IgD-negative memory B cell (primary cell): ENCODE measurements around the gene PCGF2. TPM values are rescaled to one million over a fixed set of nuclear protein-coding genes. Genes with fewer than 3 reads are reported as not detected.
A peak's percentile ranks its signal among the peaks of the same experiment; 100 is the strongest.

Source experiments
- H3K27ac Mint-ChIP-seq, 3 donors: one replicate each; pipeline ENCODE4 v1.8.0; 2020 to 2022; ENCODE audit warnings: mild to moderate bottlenecking in 3 of 3, mixed read lengths in 3 of 3, moderate library complexity in 1 of 3
- H3K27me3 Mint-ChIP-seq: one replicate; pipeline ENCODE4 v1.8.0; 2021; ENCODE audit warnings: mixed read lengths
- H3K36me3 Mint-ChIP-seq: one replicate; pipeline ENCODE4 v1.8.0; 2020; ENCODE audit warnings: mild to moderate bottlenecking, mixed read lengths
- H3K4me1 Mint-ChIP-seq, 3 donors: one replicate each; pipeline ENCODE4 v1.8.0; 2020 to 2022; ENCODE audit warnings: mixed read lengths in 3 of 3, mild to moderate bottlenecking in 1 of 3
- H3K4me3 Mint-ChIP-seq, 4 donors: one replicate each; pipeline ENCODE4 v1.8.0; 2020 to 2022; ENCODE audit warnings: mild to moderate bottlenecking in 4 of 4, mixed read lengths in 4 of 4, moderate library complexity in 3 of 4
- H3K9me3 Mint-ChIP-seq, 3 donors: one replicate each; pipeline ENCODE4 v1.8.0; 2020 to 2021; ENCODE audit warnings: mixed read lengths in 3 of 3, mild to moderate bottlenecking in 1 of 3
- polyA plus RNA-seq: library from polyadenylated mRNA; unstranded; fragments of 300-500 nt; fragmentation: Illumina TruSeq; gene quantifications from one replicate; pipeline ENCODE4 v1.2.3, GENCODE V29; 2021

Gene PCGF2
- polyA plus RNA-seq, 1 donor from 2014 or later, result not detected

GRCh38 chr17:38709864-38710603 lies 38.1 kb downstream of the PCGF2 start:
- Mint-ChIP-seq H3K4me3 (peak overlapping the region in 1 of 4 donors; percentile 39), H3K4me1 (peaks cover 8 to 31% (median 21%) of the 10 kb centered on the region in 3 donors), H3K27me3 (no peaks in the 10 kb centered on the region), H3K9me3 (no peaks in the 10 kb centered on the region), H3K27ac (peak overlapping the region in 2 of 3 donors; percentile 32 to 70), H3K36me3 (peaks cover 2% of the 10 kb centered on the region)

DNA sequence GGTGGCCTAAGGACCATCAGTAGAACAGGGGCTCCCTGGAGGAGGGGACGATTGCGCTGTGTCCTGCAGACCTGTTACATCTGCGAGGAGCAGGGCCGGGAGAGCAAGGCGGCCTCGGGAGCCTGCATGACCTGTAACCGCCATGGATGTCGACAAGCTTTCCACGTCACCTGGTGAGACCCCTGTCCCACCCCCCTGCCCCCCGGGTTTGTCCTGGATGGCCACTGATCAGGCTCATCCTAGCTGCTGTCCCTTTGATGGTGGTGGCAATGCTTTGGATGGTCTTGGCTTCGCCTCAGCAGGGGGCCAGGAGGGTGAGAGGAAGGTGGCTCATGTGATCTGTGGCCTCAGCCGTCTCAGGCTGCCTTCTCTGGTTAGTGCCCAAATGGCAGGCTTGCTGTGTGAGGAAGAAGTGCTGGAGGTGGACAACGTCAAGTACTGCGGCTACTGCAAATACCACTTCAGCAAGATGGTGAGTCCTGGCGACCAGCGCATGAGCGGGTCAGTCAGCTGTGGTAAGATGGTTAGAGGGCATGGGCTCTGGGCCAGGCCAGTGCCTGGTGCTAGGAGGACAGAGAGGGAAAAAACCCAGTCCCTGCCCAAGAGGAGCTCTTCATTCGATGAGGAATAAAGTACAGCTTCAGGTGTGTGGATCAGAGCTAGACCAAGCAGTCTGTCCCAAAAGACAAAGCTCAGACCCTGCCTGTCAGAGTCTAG lies 38.9 kb downstream of the PCGF2 start:
- peak overlapping the region in 2 of 3 donors; percentile 19 to 32 for H3K27ac Mint-ChIP-seq
- H3K9me3 Mint-ChIP-seq, result no peaks in the 10 kb centered on the region
- H3K27me3 Mint-ChIP-seq, result no peaks in the 10 kb centered on the region
- no peaks in the 10 kb centered on the region for H3K36me3 Mint-ChIP-seq
- peaks cover 8 to 29% (median 18%) of the 10 kb centered on the region in 3 donors for H3K4me1 Mint-ChIP-seq
- H3K4me3 Mint-ChIP-seq, result peak overlapping the region in 1 of 4 donors; percentile 39

DNA sequence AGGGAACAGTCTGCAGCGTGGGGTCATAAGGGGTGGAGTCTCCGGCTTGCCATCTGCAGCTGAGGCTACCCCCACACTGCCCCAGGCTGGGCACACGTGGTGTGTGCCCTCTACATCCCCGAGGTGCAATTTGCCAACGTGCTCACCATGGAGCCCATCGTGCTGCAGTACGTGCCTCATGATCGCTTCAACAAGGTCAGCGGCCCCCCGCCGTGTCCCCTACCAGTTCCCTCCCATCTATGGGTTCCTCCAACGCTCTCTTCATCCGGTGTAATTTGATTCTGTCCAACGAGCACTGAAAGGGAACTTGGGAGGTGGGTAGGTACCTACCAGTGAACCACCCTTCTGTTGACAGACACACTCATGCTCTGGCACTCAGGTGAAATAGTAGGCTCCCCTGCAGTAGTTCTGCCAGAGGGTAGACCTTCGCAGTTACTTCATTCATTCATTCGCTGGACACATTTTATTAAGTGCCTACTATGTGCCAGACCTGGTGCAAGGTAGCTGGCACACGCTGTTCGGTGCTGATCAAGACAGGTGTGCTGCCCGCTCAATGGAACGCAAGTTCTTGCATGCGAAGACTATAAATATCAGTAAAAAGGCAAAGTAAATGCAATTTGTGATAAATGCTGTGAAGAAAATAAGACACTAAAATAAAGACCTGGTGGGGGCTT lies 40.3 kb downstream of the PCGF2 start:
- peaks cover 15 to 29% (median 19%) of the 10 kb centered on the region in 3 donors for H3K4me1 Mint-ChIP-seq
- no peaks in the 10 kb centered on the region for H3K27me3 Mint-ChIP-seq
- H3K4me3 Mint-ChIP-seq, result peak overlapping the region; percentile 42 to 71 (median 64)
- H3K9me3 Mint-ChIP-seq, result no peaks in the 10 kb centered on the region
- no peaks in the 10 kb centered on the region for H3K36me3 Mint-ChIP-seq
- peak overlapping the region in 2 of 3 donors; percentile 90 to 96 for H3K27ac Mint-ChIP-seq

GRCh38 chr17:38706505-38707216 lies 41.5 kb downstream of the PCGF2 start:
- peak overlapping the region; percentile 76 to 97 (median 94) for H3K4me3 Mint-ChIP-seq
- H3K4me1 Mint-ChIP-seq, result peaks cover 15 to 30% (median 19%) of the 10 kb centered on the region in 3 donors
- H3K27ac Mint-ChIP-seq, result peak overlapping the region; percentile 89 to 96 (median 94)
- H3K9me3 Mint-ChIP-seq, result no peaks in the 10 kb centered on the region
- no peaks in the 10 kb centered on the region for H3K27me3 Mint-ChIP-seq
- no peaks in the 10 kb centered on the region for H3K36me3 Mint-ChIP-seq

- H3K4me1 Mint-ChIP-seq, result peaks cover 20 to 36% (median 22%) of the 10 kb centered on the region in 3 donors
- H3K27ac Mint-ChIP-seq, result peak overlapping the region; percentile 89 to 96 (median 94)
- H3K4me3 Mint-ChIP-seq, result peak overlapping the region; percentile 76 to 97 (median 94)
- H3K27me3 Mint-ChIP-seq, result peaks cover 2% of the 10 kb centered on the region
- H3K9me3 Mint-ChIP-seq, result no peaks in the 10 kb centered on the region
- H3K36me3 Mint-ChIP-seq, result no peaks in the 10 kb centered on the region
Observed at GRCh38 chr17:38705803-38706504, 42.2 kb downstream of the PCGF2 start.

- Mint-ChIP-seq H3K9me3 (no peaks in the 10 kb centered on the region), H3K27ac (peak overlapping the region in 1 of 3 donors; percentile 92), H3K4me1 (peaks cover 20 to 38% (median 22%) of the 10 kb centered on the region in 3 donors), H3K36me3 (no peaks in the 10 kb centered on the region), H3K27me3 (peaks cover 2% of the 10 kb centered on the region), H3K4me3 (peak overlapping the region; percentile 52 to 95 (median 84))
Observed at GRCh38 chr17:38705523-38705802, 42.7 kb downstream of the PCGF2 start.

DNA sequence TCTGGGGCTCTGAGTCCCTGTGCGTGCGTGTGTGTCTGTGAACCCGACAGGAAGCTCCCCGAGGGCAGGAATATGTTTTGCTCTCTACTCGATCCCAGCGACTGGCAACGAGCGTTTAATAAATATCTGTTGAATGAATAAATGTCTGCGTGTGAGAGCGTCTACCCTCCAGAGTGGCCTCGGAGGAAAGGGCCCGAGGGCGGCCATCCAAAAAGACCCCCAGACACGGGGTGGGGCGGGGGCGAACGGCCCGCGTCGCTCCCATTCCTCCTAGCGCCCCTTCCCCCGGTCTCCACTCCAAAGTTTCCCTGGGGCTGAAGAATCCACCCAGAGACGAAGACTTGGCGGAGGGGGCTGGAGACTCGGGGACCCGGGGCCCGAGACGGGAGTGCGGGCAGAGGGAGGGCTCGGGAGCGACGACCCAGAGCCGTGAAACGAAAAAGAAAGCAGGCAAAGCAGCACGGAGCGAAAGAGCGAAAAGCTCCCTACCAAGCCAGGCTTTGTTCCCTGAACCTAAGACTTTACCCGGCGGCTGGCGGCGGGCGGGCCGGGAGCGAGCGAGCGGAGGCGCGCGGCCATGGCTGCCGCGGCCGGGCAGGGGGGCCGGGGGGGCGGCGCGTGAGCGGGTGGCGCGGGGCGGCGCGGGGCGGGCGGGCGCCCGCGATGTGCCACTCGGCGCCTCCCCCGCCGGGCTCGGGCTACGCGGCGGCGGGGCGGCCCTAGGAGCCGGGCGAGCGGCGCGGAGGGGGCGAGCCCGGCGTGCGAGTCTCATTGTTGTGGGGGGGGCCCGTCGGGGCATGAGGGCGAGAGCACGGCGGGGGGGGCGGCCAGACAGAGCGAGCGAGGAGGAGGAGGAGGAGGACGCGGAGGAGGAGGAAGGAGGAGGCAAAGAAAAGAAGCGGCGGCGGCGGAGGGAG lies 43.3 kb downstream of the PCGF2 start, which contains the start of gene MLLT6:
Gene MLLT6 (plus strand): TSS at position 668 of the 917 bp plus-strand sequence. CDS start 360 bp downstream, outside the sequence.
- peak within 1 kb of the TSS; percentile 94 to 97 (median 96) for H3K27ac Mint-ChIP-seq
- no peaks in the 10 kb centered on the region for H3K36me3 Mint-ChIP-seq
- H3K4me1 Mint-ChIP-seq, result peaks cover 20 to 36% (median 22%) of the 10 kb centered on the region in 3 donors
- peaks cover 2% of the 10 kb centered on the region for H3K27me3 Mint-ChIP-seq
- peak within 1 kb of the TSS; percentile 76 to 98 (median 97) for H3K4me3 Mint-ChIP-seq
- H3K9me3 Mint-ChIP-seq, result no peaks in the 10 kb centered on the region

GRCh38 chr17:38703742-38704605 lies 44.2 kb downstream of the PCGF2 start:
- Mint-ChIP-seq H3K27me3 (peaks cover 2% of the 10 kb centered on the region), H3K4me1 (peaks cover 20 to 31% (median 20%) of the 10 kb centered on the region in 3 donors), H3K9me3 (no peaks in the 10 kb centered on the region), H3K36me3 (no peaks in the 10 kb centered on the region), H3K27ac (peak overlapping the region; percentile 82 to 97 (median 92)), H3K4me3 (peak overlapping the region; percentile 76 to 98 (median 97))

DNA sequence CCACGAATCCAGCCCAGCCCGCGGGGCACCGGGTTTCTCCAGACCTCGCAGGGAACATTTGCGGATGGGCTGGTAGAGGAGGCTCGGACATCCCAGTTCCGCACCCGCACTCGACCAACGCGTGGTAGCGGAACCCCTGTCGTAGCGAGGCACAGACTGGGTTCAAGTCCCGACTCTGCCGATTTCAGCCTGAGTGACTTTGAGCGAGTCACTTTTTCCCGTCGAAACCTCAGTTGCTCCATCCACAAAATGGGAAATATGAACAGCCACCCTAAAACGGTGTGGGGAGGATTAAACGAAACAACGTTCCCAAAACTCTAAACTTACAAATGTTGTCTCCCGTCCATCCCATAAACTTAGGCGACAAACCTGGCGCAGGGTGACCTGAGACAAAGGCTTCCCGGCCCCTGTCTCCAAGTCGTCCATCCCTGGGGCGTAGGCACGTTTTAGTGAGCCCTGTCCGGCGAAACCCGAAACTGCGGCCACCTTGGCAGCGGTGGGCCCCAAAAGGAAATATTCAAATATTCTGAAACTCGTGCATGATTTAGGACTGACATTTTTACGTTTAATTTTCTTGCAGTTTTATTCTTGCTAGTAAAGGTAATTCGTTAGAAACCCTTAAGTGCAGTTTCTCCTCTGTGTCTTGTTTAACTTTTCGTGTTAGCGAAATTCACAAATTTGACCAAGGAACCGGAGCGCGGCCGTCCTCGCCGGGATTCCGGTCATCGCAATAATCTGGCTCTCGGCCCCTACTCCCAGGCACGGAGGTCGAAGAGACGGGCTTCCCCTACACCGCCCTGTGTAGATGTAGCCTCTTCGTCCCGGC lies 45.0 kb downstream of the PCGF2 start:
- Mint-ChIP-seq H3K36me3 (no peaks in the 10 kb centered on the region), H3K9me3 (no peaks in the 10 kb centered on the region), H3K4me3 (peak overlapping the region; percentile 76 to 98 (median 97)), H3K27me3 (peaks cover 2% of the 10 kb centered on the region), H3K27ac (peak overlapping the region; percentile 82 to 97 (median 92)), H3K4me1 (peaks cover 20 to 30% (median 20%) of the 10 kb centered on the region in 3 donors)

GRCh38 chr17:38702166-38702915 lies 45.8 kb downstream of the PCGF2 start:
- no peaks in the 10 kb centered on the region for H3K9me3 Mint-ChIP-seq
- peak overlapping the region; percentile 82 to 97 (median 92) for H3K27ac Mint-ChIP-seq
- peaks cover 2% of the 10 kb centered on the region for H3K27me3 Mint-ChIP-seq
- peak overlapping the region; percentile 76 to 98 (median 97) for H3K4me3 Mint-ChIP-seq
- no peaks in the 10 kb centered on the region for H3K36me3 Mint-ChIP-seq
- peaks cover 17 to 23% (median 20%) of the 10 kb centered on the region in 3 donors for H3K4me1 Mint-ChIP-seq

DNA sequence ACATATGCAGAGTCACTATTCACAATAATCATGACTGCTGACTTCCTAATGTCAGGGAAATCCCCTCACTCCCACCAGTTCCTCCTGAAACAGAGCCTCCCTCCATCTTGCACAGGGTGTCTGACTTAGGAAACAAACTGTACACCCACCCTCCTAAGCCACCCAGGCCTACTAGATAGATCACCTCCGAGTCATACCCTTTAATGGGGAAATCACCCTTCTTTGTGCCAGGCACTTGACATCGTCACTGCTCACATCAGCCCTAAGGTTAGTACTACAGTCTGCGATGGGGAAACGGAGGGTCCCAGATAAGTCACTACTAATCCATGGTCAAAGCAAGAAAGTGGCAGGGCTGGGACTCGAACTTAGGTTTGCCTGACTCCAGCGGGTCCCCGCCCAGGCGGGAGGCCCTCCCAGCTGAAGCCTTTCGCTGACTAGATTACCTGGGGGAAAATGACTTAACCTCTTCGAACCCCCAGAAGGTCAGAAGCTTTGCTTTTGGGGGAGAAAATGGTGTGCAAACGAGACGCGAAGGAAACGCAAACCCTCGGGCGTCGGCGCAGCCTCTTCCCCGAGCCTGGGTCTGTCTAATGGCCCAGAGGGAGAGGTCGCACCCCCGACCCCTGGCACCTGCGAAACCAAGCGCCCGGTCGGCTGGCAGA lies 46.5 kb downstream of the PCGF2 start:
- H3K4me1 Mint-ChIP-seq, result peaks cover 14 to 19% (median 14%) of the 10 kb centered on the region in 3 donors
- no peaks in the 10 kb centered on the region for H3K9me3 Mint-ChIP-seq
- peak overlapping the region; percentile 82 to 95 (median 92) for H3K27ac Mint-ChIP-seq
- peak overlapping the region; percentile 76 to 86 (median 82) for H3K4me3 Mint-ChIP-seq
- no peaks in the 10 kb centered on the region for H3K36me3 Mint-ChIP-seq
- peaks cover 2% of the 10 kb centered on the region for H3K27me3 Mint-ChIP-seq
